ENCODE measurements around the gene CTDSP1.
A peak's percentile ranks its signal among the peaks of the same experiment; 100 is the strongest.

Gene CTDSP1

GRCh38 chr2:218400167-218400929, 680 bp downstream of the CTDSP1 start:
- DNase-seq = peak; percentile 44

DNA sequence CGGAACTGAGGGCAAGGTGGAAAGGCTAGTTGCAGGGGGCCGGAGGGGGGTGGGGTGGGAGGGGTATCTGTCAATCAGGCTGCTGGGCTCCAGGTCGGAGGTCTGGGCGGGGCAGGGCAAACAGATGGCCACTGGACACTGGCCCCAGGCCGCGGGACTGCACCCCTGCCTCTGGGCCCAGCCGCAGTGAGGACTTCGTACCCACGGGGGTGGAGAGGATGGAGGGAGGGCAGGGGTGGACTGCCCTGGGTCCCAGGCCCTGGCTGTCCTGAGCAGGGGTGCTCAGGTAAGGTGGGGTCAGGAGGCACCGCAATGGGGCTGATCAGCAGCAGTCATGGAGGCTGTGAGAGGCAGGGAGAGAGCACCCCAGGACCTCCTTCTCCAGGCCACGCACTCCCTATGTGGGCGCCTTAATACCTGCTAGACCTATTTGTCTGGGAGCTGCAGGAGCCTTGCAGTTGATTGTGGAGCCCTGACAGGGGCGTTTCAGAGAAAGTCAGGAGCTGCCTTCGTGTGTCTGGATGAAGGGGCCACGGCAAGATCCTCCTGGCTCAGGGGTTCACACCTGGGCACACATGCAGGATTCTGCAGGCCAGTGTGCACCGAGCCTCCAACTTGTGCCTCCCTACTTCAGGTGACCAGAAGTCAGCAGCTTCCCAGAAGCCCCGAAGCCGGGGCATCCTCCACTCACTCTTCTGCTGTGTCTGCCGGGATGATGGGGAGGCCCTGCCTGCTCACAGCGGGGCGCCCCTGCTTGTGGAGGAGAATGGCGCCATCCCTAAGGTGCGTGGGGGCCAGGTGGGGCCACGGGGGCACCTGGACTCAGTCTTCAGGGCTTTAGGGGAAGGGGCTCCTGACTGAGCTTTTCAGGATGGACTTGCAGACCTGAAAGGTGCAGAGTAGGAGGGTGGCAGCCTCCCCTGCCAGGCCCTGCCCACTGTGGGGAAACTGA, 1.5 kb downstream of the CTDSP1 start:
- DNase-seq = peak; percentile 7

- peak; percentile 6 for DNase-seq
These were observed 2.2 kb downstream of the CTDSP1 start for GRCh38 chr2:218401890-218402289.

DNA sequence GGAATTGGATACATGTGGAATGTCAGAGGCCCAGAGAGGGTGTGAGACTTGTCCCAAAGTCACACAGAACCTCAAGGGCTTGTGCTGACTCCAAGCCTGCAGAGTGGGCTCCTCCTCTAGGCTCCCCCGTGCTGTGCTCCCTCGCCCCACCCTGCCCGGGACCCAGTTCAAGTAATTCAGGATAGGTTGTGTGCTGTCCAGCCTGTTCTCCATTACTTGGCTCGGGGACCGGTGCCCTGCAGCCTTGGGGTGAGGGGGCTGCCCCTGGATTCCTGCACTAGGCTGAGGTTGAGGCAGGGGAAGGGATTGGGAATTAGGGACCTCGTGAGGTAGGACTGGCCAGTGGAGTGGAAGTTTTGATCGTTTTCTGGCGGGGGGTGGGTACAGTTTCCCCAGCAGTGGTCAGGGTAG, 2.8 kb downstream of the CTDSP1 start:
- no peak for DNase-seq

DNA sequence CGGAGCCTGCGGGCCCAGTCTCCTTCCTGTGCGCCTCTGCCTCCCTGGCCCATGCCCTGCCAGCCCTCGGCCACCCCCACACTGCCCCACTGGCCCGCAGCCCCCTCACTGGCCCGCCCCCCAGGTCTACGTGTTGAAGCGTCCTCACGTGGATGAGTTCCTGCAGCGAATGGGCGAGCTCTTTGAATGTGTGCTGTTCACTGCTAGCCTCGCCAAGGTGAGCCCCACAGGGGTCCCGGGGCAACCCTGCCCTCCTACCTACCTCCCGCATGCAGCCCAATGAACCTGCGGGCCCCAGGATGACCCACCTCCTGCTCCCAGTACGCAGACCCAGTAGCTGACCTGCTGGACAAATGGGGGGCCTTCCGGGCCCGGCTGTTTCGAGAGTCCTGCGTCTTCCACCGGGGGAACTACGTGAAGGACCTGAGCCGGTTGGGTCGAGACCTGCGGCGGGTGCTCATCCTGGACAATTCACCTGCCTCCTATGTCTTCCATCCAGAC, 3.3 kb downstream of the CTDSP1 start:
- DNase-seq = no peak

- DNase-seq = no peak
These were observed 4.1 kb downstream of the CTDSP1 start for GRCh38 chr2:218403810-218404209.

- no peak for DNase-seq
These were observed 4.8 kb downstream of the CTDSP1 start for GRCh38 chr2:218404351-218405085.

- no peak for DNase-seq
These were observed 5.5 kb downstream of the CTDSP1 start for GRCh38 chr2:218405086-218405745.

DNA sequence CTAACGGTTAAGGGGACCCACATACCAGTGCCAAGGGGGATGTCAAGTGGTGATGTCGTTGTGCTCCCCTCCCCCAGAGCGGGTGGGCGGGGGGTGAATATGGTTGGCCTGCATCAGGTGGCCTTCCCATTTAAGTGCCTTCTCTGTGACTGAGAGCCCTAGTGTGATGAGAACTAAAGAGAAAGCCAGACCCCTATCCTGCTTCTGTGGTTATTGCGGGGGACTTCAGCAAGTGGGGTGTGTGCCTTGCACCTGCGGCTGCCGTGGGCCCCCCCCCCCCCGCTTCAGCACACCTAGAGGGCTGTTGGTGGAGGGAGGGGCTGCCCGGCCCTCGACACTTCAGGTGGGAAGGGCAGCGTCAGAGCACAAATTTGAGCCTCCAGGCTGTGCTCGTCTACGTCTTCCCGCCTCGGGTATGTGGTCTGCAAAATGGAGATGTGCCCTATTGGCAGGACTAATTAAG, 6.1 kb downstream of the CTDSP1 start:
- peak; percentile 14 for DNase-seq

GRCh38 chr2:218406209-218406948, 6.7 kb downstream of the CTDSP1 start:
- DNase-seq = peak; percentile 90

DNA sequence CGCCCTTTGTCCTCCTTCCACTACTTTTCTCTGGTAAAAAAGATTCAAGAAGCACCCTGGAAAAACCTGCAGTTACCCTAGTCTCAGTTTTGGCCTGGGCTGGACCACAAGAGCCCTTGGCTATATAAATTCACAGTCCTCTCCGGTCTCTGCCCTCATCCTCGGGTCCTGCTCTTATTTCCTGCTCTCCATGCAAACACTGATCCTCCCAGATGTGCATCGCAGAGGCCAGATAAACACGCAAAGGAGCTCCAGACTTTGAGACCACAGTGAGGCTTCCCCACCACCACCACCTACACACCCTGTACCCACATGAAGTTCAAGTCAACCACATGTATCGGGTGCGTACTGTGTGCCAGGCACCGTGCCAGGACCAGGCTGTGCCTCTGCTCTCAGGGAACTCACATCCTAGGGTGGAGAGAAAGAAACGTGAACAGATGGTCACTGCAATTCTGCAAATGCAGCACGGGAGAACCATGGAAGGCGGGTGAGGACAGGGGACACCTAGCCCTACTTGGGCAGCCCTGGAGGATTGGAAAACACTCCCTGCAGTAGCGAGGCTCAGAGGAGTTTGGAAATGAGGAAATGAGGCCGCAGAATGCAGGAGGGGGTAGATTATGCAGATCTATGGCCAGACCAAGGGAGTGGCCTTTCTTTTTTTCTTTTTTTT, 7.4 kb downstream of the CTDSP1 start:
- DNase-seq = peak; percentile 56

DNA sequence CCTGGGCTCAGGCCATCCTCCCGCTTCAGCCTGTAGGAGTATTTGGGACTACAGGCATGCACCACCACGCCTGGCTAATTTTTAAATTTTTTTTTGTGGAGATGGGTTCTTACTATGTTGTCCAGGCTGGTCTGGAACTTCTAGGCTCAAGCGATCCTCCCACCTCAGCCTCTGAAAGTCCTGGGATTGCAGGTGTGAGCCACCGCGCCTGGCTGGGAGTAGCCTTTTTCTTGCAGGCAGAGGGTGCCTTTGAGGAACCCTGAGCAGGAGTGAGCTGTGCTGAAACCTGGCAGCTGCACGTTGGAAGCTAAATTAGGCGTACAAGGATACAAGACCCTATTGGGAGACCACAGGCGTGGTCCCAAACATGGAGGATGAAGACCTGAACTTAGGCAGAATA, 8.0 kb downstream of the CTDSP1 start:
- no peak for DNase-seq

- no peak for DNase-seq
These were observed 18.7 kb downstream of the CTDSP1 start for GRCh38 chr2:218418321-218418716.

DNA sequence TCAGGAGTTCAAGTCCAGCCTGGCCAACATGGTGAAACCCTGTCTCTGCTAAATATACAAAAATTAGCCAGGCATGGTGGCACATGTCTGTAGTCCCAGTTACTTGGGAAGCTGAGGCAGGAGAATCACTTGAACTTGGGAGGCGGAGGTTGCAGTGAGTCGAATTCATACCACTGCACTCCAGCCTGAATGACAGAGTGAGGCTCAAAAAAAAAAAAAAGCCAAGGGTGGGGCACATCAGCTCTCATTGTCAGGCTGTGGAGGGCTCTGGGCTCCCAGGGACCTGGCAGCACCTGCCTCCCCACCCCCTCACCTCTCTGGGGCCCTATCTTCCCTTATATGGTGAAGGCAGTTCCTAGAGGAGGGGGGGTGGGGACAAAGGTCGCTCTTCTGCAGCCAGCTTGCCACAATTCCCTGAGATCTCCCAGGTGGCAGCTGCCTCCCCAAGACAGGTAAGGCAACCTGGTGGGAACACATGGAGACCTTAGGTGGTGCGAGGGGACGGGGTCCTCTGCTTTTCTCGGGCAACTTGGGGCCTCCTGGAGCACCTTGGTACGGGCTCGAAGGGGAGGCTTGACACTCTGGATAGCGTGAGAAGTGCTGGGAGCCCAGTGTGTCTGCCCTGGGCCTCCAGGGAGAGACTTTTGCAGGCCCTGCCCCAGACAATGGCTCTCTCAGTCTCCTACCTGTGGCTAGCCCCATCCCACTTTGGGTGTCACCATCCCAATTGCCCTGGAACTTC, 19.2 kb downstream of the CTDSP1 start, which contains the start of gene VIL1:
Gene VIL1 (plus strand): TSS at position 407 of the 742 bp plus-strand sequence. CDS start 4,656 bp downstream, outside the sequence.
- no peak for DNase-seq

GRCh38 chr2:218419630-218420216, 20.1 kb downstream of the CTDSP1 start:
- no peak for DNase-seq

GRCh38 chr2:218421027-218421426, 21.4 kb downstream of the CTDSP1 start:
- DNase-seq = no peak

GRCh38 chr2:218422403-218423086, 22.9 kb downstream of the CTDSP1 start:
- DNase-seq = no peak

GRCh38 chr2:218423584-218423983, 23.9 kb downstream of the CTDSP1 start:
- no peak for DNase-seq

- DNase-seq = no peak
These were observed 25.9 kb downstream of the CTDSP1 start for GRCh38 chr2:218425531-218425930.
